ENCODE measurements around the gene NLRP8. TPM values are rescaled to one million over a fixed set of nuclear protein-coding genes. Genes with fewer than 3 reads are reported as not detected.

The NLRP8 gene
- total RNA-seq, 4 donors from 2014 or later, result not detected

- TF ChIP-seq POLR2A (IDR thresholded peaks at IDR 0.05), result no peak
- no peak for TF ChIP-seq CTCF (IDR thresholded peaks at IDR 0.05 in 4 of 5, conservative IDR thresholded peaks at IDR 0.05 in 1 of 5)
- ATAC-seq (no peak), DNase-seq (no peak)
- in situ Hi-C loops (cut with MboI; ENCODE audit: low sequenced_read_pairs in 4 of 4), result no loop called here
- no peaks in the 10 kb centered on the region for H3K9me3 ChIP-seq
- H3K27me3 ChIP-seq, result no peaks in the 10 kb centered on the region
- intact Hi-C loops (cut with DNase I; ENCODE audit: low total_unique reads), result no loop called here
- H3K36me3 ChIP-seq, result no peaks in the 10 kb centered on the region
- H3K27ac ChIP-seq, result no peak overlapping the region
- no peak overlapping the region for H3K4me3 ChIP-seq
- H3K4me1 ChIP-seq, result no peaks in the 10 kb centered on the region
These were observed 40.3 kb upstream of the NLRP8 start for GRCh38 chr19:55907286-55907685.

GRCh38 chr19:55907746-55908145, 39.9 kb upstream of the NLRP8 start:
- Histone ChIP-seq H3K4me1 (no peaks in the 10 kb centered on the region), H3K36me3 (no peaks in the 10 kb centered on the region), H3K27ac (no peak overlapping the region), H3K4me3 (no peak overlapping the region), H3K9me3 (no peaks in the 10 kb centered on the region), H3K27me3 (no peaks in the 10 kb centered on the region)
- intact Hi-C loops (cut with DNase I; ENCODE audit: low total_unique reads) (no loop called here), in situ Hi-C loops (cut with MboI; ENCODE audit: low sequenced_read_pairs in 4 of 4) (no loop called here)
- ATAC-seq (no peak), DNase-seq (no peak)
- TF ChIP-seq POLR2A (IDR thresholded peaks at IDR 0.05), result no peak
- no peak for TF ChIP-seq CTCF (IDR thresholded peaks at IDR 0.05 in 4 of 5, conservative IDR thresholded peaks at IDR 0.05 in 1 of 5)

GRCh38 chr19:55909801-55910200, 37.8 kb upstream of the NLRP8 start:
- no peaks in the 10 kb centered on the region for H3K9me3 ChIP-seq
- no peaks in the 10 kb centered on the region for H3K4me1 ChIP-seq
- H3K27me3 ChIP-seq, result no peaks in the 10 kb centered on the region
- TF ChIP-seq POLR2A (IDR thresholded peaks at IDR 0.05) (no peak), CTCF (IDR thresholded peaks at IDR 0.05 in 4 of 5, conservative IDR thresholded peaks at IDR 0.05 in 1 of 5) (no peak)
- no peak overlapping the region for H3K27ac ChIP-seq
- H3K4me3 ChIP-seq, result no peak overlapping the region
- intact Hi-C loops (cut with DNase I; ENCODE audit: low total_unique reads), result no loop called here
- ATAC-seq, result no peak
- no peaks in the 10 kb centered on the region for H3K36me3 ChIP-seq
- in situ Hi-C loops (cut with MboI; ENCODE audit: low sequenced_read_pairs in 4 of 4), result no loop called here
- no peak for DNase-seq

GRCh38 chr19:55912916-55913315, 34.7 kb upstream of the NLRP8 start:
- H3K4me1 ChIP-seq, result no peaks in the 10 kb centered on the region
- no peaks in the 10 kb centered on the region for H3K36me3 ChIP-seq
- no peak overlapping the region for H3K27ac ChIP-seq
- no peak for ATAC-seq
- TF ChIP-seq CTCF (IDR thresholded peaks at IDR 0.05 in 4 of 5, conservative IDR thresholded peaks at IDR 0.05 in 1 of 5) (no peak), POLR2A (IDR thresholded peaks at IDR 0.05) (no peak)
- intact Hi-C loops (cut with DNase I; ENCODE audit: low total_unique reads), result no loop called here
- in situ Hi-C loops (cut with MboI; ENCODE audit: low sequenced_read_pairs in 4 of 4), result no loop called here
- no peak overlapping the region for H3K4me3 ChIP-seq
- no peaks in the 10 kb centered on the region for H3K27me3 ChIP-seq
- DNase-seq, result no peak
- no peaks in the 10 kb centered on the region for H3K9me3 ChIP-seq

GRCh38 chr19:55913643-55914268, 33.9 kb upstream of the NLRP8 start:
- Histone ChIP-seq H3K9me3 (no peaks in the 10 kb centered on the region), H3K36me3 (no peaks in the 10 kb centered on the region), H3K27ac (no peak overlapping the region), H3K4me1 (no peaks in the 10 kb centered on the region), H3K4me3 (no peak overlapping the region), H3K27me3 (no peaks in the 10 kb centered on the region)
- ATAC-seq (no peak), DNase-seq (no peak)
- TF ChIP-seq POLR2A (IDR thresholded peaks at IDR 0.05) (no peak), CTCF (IDR thresholded peaks at IDR 0.05 in 4 of 5, conservative IDR thresholded peaks at IDR 0.05 in 1 of 5) (no peak)
- in situ Hi-C loops (cut with MboI; ENCODE audit: low sequenced_read_pairs in 4 of 4) (no loop called here), intact Hi-C loops (cut with DNase I; ENCODE audit: low total_unique reads) (no loop called here)

All from gastrocnemius medialis (tissue), 4 donors.